HepG2 (cell line): Measurements from ENCODE around the gene GFAP. TPM values are rescaled to one million over a fixed set of nuclear protein-coding genes. Genes with fewer than 3 reads are reported as not detected.

Source experiments
- ATAC-seq: fragments of 200-7000 bp; cut with Tn5 transposase; 3 replicates; pipeline ENCODE4 v1.9.1; 2020; ENCODE audit warnings: mild to moderate bottlenecking, moderate library complexity
- BruUV-seq: library from RNA; stranded (reverse); fragments of 400-500 nt; replicated peaks from 2 replicates; lab custom pipeline; 2021; lab: Mats Ljungman, UMichigan
- CTCF ChIA-PET: fragments of 300-600 bp; formaldehyde crosslinking; extraction: SDS; loops from one replicate; lab custom pipeline; 2021; ENCODE audit warnings: low total read pairs, inconsistent platforms, low intra/inter-chr PET ratio; lab: Yijun Ruan, JAX
- POLR2A ChIA-PET: fragments of 350-600 bp; sonication (Branson Sonifier 250); formaldehyde crosslinking; loops from one replicate; lab custom pipeline; 2020; ENCODE audit warnings: antibody characterized with exemption, inconsistent platforms; lab: Yijun Ruan, JAX
- DNase-seq: peaks from one replicate; pipeline ENCODE4 v3.0.0-alpha.2; 2015; ENCODE audit warnings: low spot score
- FAIRE-seq: peaks from 3 replicates; lab custom pipeline; 2011; peaks lifted over from hg19 to GRCh38; lab: Jason Lieb, UNC
- H2AFZ ChIP-seq: one replicate; pipeline ENCODE4 v1.6.1; 2011; ENCODE audit warnings: low read length, inconsistent platforms
- H3K27ac ChIP-seq: fragments of 300-600 bp; 3 replicates; pipeline ENCODE4 v1.8.0; 2011; ENCODE audit warnings: mixed run types, mild to moderate bottlenecking, mixed read lengths, low read length, inconsistent platforms; ENCODE audit not compliant: insufficient read depth; ENCODE audit errors: extremely low read length
- H3K27me3 ChIP-seq, 2 experiments: fragments of 200-600 bp in 1 of 2; 2 replicates in 1 of 2; 3 replicates in 1 of 2; pipeline versions ENCODE4 v1.6.0 to v1.8.0; 2011; ENCODE audit warnings: low read length in 2 of 2, mild to moderate bottlenecking in 2 of 2, moderate library complexity in 2 of 2, inconsistent platforms in 1 of 2; ENCODE audit not compliant: insufficient read depth in 2 of 2, control insufficient read depth in 1 of 2
- H3K36me3 ChIP-seq, 2 experiments: fragments of 200-600 bp in 1 of 2; replicated peaks in 1 of 2; 2 replicates in 1 of 2; 3 replicates in 1 of 2; pipeline versions ENCODE4 v1.5.1 to v1.8.0; 2011; ENCODE audit warnings: low read length in 2 of 2, inconsistent platforms in 1 of 2; ENCODE audit not compliant: insufficient read depth in 2 of 2, control insufficient read depth in 1 of 2
- H3K4me1 ChIP-seq: 2 replicates; pipeline ENCODE4 v1.5.1; 2012; ENCODE audit warnings: low read length, inconsistent platforms; ENCODE audit not compliant: insufficient read depth
- H3K4me2 ChIP-seq: 2 replicates; pipeline ENCODE4 v1.6.0; 2011; ENCODE audit warnings: low read depth, low read length, inconsistent platforms
- H3K4me3 ChIP-seq, 3 experiments: fragments of 200-600 bp in 1 of 3; sonication (generic), shearing (Covaris generic) in 1 of 3; replicated peaks in 1 of 3; 2 replicates each; pipeline ENCODE4 v1.5.1; 2011 to 2016; ENCODE audit warnings: low read length in 3 of 3, inconsistent platforms in 2 of 3, low read depth in 2 of 3, mild to moderate bottlenecking in 2 of 3, control low read depth in 1 of 3, mixed read lengths in 1 of 3; ENCODE audit not compliant: insufficient read depth in 1 of 3
- H3K79me2 ChIP-seq: one replicate; pipeline ENCODE4 v1.6.1; 2011; ENCODE audit warnings: low read length, inconsistent platforms; ENCODE audit not compliant: insufficient read depth
- H3K9ac ChIP-seq: 2 replicates; pipeline ENCODE4 v1.6.0; 2011; ENCODE audit warnings: mild to moderate bottlenecking, low read depth, low read length, inconsistent platforms; ENCODE audit not compliant: insufficient read depth
- H3K9me3 ChIP-seq: 2 replicates; pipeline ENCODE4 v1.5.1; 2012; ENCODE audit warnings: mild to moderate bottlenecking, low read length
- H4K20me1 ChIP-seq: 2 replicates; pipeline ENCODE4 v1.6.0; 2011; ENCODE audit warnings: inconsistent platforms, mild to moderate bottlenecking, low read length, moderate library complexity; ENCODE audit not compliant: insufficient read depth
- GABPA ChIP-seq, 2 experiments: IDR thresholded peaks; 2 replicates each; pipeline ENCODE4 v1.6.1; 2011 to 2016; ENCODE audit warnings: low read depth in 2 of 2, low read length in 1 of 2, missing biosample characterization in 1 of 2, missing genetic modification characterization in 1 of 2
- KIAA2018 ChIP-seq: sonication (generic); formaldehyde crosslinking; IDR thresholded peaks from 2 replicates; pipeline ENCODE4 v1.5.0; 2020; ENCODE audit warnings: mild to moderate bottlenecking, missing genetic modification reagents, borderline replicate concordance
- KLF13 ChIP-seq: sonication (generic); formaldehyde crosslinking; IDR thresholded peaks from 2 replicates; pipeline ENCODE4 v1.4.0; 2020; ENCODE audit warnings: mild to moderate bottlenecking, missing genetic modification reagents
- NR2F1 ChIP-seq, 2 experiments: fragments of 450-650 bp in 1 of 2; formaldehyde crosslinking in 1 of 2; IDR thresholded peaks; 2 replicates each; pipeline versions ENCODE4 v1.5.0 to v1.6.1; 2016 to 2020; ENCODE audit warnings: mild to moderate bottlenecking in 1 of 2, missing compliant biosample characterization in 1 of 2, missing genetic modification reagents in 1 of 2, moderate library complexity in 1 of 2
- TFE3 ChIP-seq: IDR thresholded peaks from 2 replicates; pipeline ENCODE4 v1.6.1; 2016
- ZNF781 ChIP-seq: sonication (generic); formaldehyde crosslinking; IDR thresholded peaks from 2 replicates; pipeline ENCODE4 v1.5.1; 2020; ENCODE audit warnings: borderline replicate concordance, mild to moderate bottlenecking, missing genetic modification reagents; ENCODE audit errors: not compliant biosample characterization
- WGBS: methylation state at CpG from one replicate; pipeline ENCODE4 v1.1.6; 2017; ENCODE audit warnings: low lambda C conversion rate; 5-methylcytosine and 5-hydroxymethylcytosine counted together
- in situ Hi-C: cut with HindIII; loops from 2 replicates; pipeline ENCODE4 v1.10.0; 2017; ENCODE audit warnings: low pct_unique_long_range_greater_than_20kb; ENCODE audit not compliant: extremely low pct_ligation_motif_present
- intact Hi-C: fragments of 100-400 bp; cut with micrococcal nuclease; formaldehyde crosslinking; loops from one replicate; pipeline ENCODE4 v1.10.0; 2022; ENCODE audit not compliant: unreplicated experiment
- polyA plus RNA-seq, 8 experiments: library from polyadenylated mRNA; depleted of rRNA in 3 of 8; stranded (reverse) in 7 of 8; unstranded in 1 of 8; fragments of >200 nt; fragmentation: Illumina TruSeq in 4 of 8; extraction: Trizol in 4 of 8; gene quantifications; 2 replicates each; pipeline versions ENCODE4 v1.2.1 to v1.2.3, GENCODE V29; 2011 to 2016; ENCODE audit warnings: low read depth in 4 of 8, missing spikeins in 1 of 8, mixed read lengths in 1 of 8; ENCODE audit not compliant: insufficient read depth in 1 of 8
- total RNA-seq, 5 experiments: library from RNA; depleted of rRNA; stranded (reverse); fragments of >200 nt; fragmentation: Illumina TruSeq; extraction: Trizol; gene quantifications; 2 replicates each; pipeline ENCODE4 v1.2.3, GENCODE V29; 2016; ENCODE audit warnings: low read depth in 1 of 5
- TF ChIP-seq, protein P1 (sequence below): IDR thresholded peaks from 2 replicates; pipeline ENCODE4 v1.6.1; 2016; ENCODE audit warnings: low read depth, missing genetic modification reagents, missing compliant biosample characterization

Gene GFAP
- total and polyA plus RNA-seq, 2 of the 13 experiments (the other 11 are each of a cell fraction or from before 2014, with no cell fraction given): 0.11 to 0.29 TPM

GRCh38 chr17:44898768-44899073 is 16.6 kb downstream of the GFAP start (continued):
- TF ChIP-seq, protein P1, sequence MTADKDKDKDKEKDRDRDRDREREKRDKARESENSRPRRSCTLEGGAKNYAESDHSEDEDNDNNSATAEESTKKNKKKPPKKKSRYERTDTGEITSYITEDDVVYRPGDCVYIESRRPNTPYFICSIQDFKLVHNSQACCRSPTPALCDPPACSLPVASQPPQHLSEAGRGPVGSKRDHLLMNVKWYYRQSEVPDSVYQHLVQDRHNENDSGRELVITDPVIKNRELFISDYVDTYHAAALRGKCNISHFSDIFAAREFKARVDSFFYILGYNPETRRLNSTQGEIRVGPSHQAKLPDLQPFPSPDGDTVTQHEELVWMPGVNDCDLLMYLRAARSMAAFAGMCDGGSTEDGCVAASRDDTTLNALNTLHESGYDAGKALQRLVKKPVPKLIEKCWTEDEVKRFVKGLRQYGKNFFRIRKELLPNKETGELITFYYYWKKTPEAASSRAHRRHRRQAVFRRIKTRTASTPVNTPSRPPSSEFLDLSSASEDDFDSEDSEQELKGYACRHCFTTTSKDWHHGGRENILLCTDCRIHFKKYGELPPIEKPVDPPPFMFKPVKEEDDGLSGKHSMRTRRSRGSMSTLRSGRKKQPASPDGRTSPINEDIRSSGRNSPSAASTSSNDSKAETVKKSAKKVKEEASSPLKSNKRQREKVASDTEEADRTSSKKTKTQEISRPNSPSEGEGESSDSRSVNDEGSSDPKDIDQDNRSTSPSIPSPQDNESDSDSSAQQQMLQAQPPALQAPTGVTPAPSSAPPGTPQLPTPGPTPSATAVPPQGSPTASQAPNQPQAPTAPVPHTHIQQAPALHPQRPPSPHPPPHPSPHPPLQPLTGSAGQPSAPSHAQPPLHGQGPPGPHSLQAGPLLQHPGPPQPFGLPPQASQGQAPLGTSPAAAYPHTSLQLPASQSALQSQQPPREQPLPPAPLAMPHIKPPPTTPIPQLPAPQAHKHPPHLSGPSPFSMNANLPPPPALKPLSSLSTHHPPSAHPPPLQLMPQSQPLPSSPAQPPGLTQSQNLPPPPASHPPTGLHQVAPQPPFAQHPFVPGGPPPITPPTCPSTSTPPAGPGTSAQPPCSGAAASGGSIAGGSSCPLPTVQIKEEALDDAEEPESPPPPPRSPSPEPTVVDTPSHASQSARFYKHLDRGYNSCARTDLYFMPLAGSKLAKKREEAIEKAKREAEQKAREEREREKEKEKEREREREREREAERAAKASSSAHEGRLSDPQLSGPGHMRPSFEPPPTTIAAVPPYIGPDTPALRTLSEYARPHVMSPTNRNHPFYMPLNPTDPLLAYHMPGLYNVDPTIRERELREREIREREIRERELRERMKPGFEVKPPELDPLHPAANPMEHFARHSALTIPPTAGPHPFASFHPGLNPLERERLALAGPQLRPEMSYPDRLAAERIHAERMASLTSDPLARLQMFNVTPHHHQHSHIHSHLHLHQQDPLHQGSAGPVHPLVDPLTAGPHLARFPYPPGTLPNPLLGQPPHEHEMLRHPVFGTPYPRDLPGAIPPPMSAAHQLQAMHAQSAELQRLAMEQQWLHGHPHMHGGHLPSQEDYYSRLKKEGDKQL (CRISPR knock-in tag): no peak
- TF ChIP-seq ZNF781 (CRISPR knock-in tag): no peak
- peak; percentile 49 for TF ChIP-seq GABPA (IDR thresholded peaks at IDR 0.05; ENCODE audit: low read depth, low read length)
- TF ChIP-seq GABPA (CRISPR knock-in tag; IDR thresholded peaks at IDR 0.05; ENCODE audit: low read depth): no peak

DNA sequence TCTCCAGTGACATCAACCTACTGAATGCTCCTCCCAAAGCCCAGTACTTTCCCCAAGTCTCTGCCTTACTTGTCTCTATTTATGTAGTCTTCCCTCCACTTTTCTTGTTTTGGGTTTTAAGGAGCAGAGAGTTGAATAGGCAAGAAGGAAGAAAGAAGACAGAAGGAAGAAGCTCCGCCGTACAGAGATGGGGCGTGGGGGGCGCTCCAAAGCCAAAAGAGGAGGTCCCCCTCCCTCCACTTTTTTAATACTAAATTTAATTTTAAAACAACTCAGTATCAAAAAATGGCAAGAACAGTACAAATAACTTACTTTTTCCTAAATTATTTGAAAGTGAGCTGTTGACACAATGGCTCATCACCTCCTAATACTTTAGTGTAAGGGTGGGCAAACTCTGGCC is 20.7 kb downstream of the GFAP start:
- H4K20me1 ChIP-seq: peaks cover 3% of the 10 kb centered on the region; the same call in 1 of the 2 replicates
- H3K4me2 ChIP-seq: no peak overlapping the region
- FAIRE-seq: no peak
- ChIA-PET POLR2A (no interaction called here), CTCF (no interaction called here)
- WGBS: 98% methylated on average over 4 of the region's 4 CpGs
- no peak overlapping the region for H3K4me3 ChIP-seq
- no peak overlapping the region for H3K27ac ChIP-seq
- in situ Hi-C loops (no loop called here), intact Hi-C loops (no loop called here)
- H3K79me2 ChIP-seq: peaks cover 43% of the 10 kb centered on the region
- BruUV-seq: no TSS peak
- H3K9ac ChIP-seq: no peak overlapping the region
- DNase-seq: no peak
- H3K36me3 ChIP-seq: peaks cover 9 to 39% of the 10 kb centered on the region in 2 experiments
- ATAC-seq: no peak
- H3K4me1 ChIP-seq: peaks cover 8% of the 10 kb centered on the region
- no peaks in the 10 kb centered on the region; a peak in 1 of 5 replicates for H3K27me3 ChIP-seq
- no peaks in the 10 kb centered on the region for H3K9me3 ChIP-seq
- no peak overlapping the region for H2AFZ ChIP-seq
- TF ChIP-seq KLF13 (CRISPR knock-in tag) (no peak), NR2F1 (CRISPR knock-in tag; IDR thresholded peaks at IDR 0.05) (no peak), KIAA2018 (no peak), TFE3 (CRISPR knock-in tag) (no peak)
